GM23338 (cell line): ENCODE data around the gene GRIK4. TPM values are rescaled to one million over a fixed set of nuclear protein-coding genes. Genes with fewer than 3 reads are reported as not detected.
A peak's percentile ranks its signal among the peaks of the same experiment; 100 is the strongest.

Experiments used
- ATAC-seq: fragments of 200-7000 bp; cut with Tn5 transposase; 3 replicates; pipeline ENCODE4 v1.9.1; 2020
- DNase-seq: peaks from one replicate; pipeline ENCODE4 v3.0.0-alpha.2; 2015; ENCODE audit warnings: low spot score
- H2AFZ ChIP-seq: fragments of 200-600 bp; sonication (generic); 2 replicates; pipeline ENCODE4 v1.8.0; 2016; ENCODE audit warnings: antibody characterized with exemption, mild to moderate bottlenecking, moderate library complexity
- H3F3A ChIP-seq: fragments of 200-600 bp; sonication (generic); replicated peaks from 2 replicates; pipeline ENCODE4 v1.8.0; 2017; ENCODE audit warnings: antibody characterized with exemption, mixed run types, low read depth
- H3K27ac ChIP-seq: fragments of 200-600 bp; sonication (generic); 2 replicates; pipeline ENCODE4 v1.6.1; 2016; ENCODE audit warnings: low read depth
- H3K27me3 ChIP-seq: fragments of 200-600 bp; sonication (generic); 2 replicates; pipeline ENCODE4 v1.8.0; 2016; ENCODE audit warnings: mild to moderate bottlenecking, mixed run types, moderate library complexity; ENCODE audit not compliant: insufficient read depth
- H3K36me3 ChIP-seq: fragments of 200-600 bp; sonication (generic); 2 replicates; pipeline ENCODE4 v1.8.0; 2016; ENCODE audit warnings: mild to moderate bottlenecking; ENCODE audit not compliant: insufficient read depth
- H3K4me1 ChIP-seq: fragments of 200-600 bp; sonication (generic); 2 replicates; pipeline ENCODE4 v1.8.0; 2016; ENCODE audit warnings: mild to moderate bottlenecking, moderate library complexity; ENCODE audit not compliant: insufficient read depth
- H3K4me2 ChIP-seq: fragments of 200-600 bp; sonication (generic); 2 replicates; pipeline ENCODE4 v1.7.1; 2017; ENCODE audit warnings: mixed run types
- H3K4me3 ChIP-seq: fragments of 200-600 bp; sonication (generic); 2 replicates; pipeline ENCODE4 v1.6.1; 2016; ENCODE audit warnings: mixed run types
- H3K79me2 ChIP-seq: fragments of 200-600 bp; sonication (generic); replicated peaks from 2 replicates; pipeline ENCODE4 v1.8.0; 2017; ENCODE audit warnings: mild to moderate bottlenecking; ENCODE audit not compliant: insufficient read depth
- H3K9me2 ChIP-seq: fragments of 200-600 bp; sonication (generic); 2 replicates; pipeline ENCODE4 v1.8.0; 2017; ENCODE audit not compliant: insufficient read depth
- H4K20me1 ChIP-seq: fragments of 200-600 bp; sonication (generic); replicated peaks from 2 replicates; pipeline ENCODE4 v1.8.0; 2017; ENCODE audit warnings: mild to moderate bottlenecking; ENCODE audit not compliant: insufficient read depth
- H3K27ac Mint-ChIP-seq: 2 replicates; pipeline ENCODE4 v1.8.0; 2020; ENCODE audit warnings: inconsistent platforms, mild to moderate bottlenecking, moderate library complexity, mixed read lengths
- H3K27me3 Mint-ChIP-seq: 3 replicates; pipeline ENCODE4 v1.8.0; 2022; ENCODE audit warnings: low read depth, mild to moderate bottlenecking, moderate library complexity, mixed read lengths, inconsistent platforms; ENCODE audit not compliant: insufficient read depth, poor library complexity
- H3K36me3 Mint-ChIP-seq: 3 replicates; pipeline ENCODE4 v1.8.0; 2021; ENCODE audit warnings: low read depth, mild to moderate bottlenecking, inconsistent platforms, moderate library complexity, mixed read lengths
- H3K4me1 Mint-ChIP-seq: 3 replicates; pipeline ENCODE4 v1.8.0; 2020; ENCODE audit warnings: mild to moderate bottlenecking, inconsistent platforms, mixed read lengths
- H3K4me3 Mint-ChIP-seq: 3 replicates; pipeline ENCODE4 v1.8.0; 2021; ENCODE audit warnings: moderate library complexity, mild to moderate bottlenecking, inconsistent platforms, mixed read lengths
- H3K9me3 Mint-ChIP-seq: 3 replicates; pipeline ENCODE4 v1.8.0; 2020; ENCODE audit warnings: moderate library complexity, mild to moderate bottlenecking, inconsistent platforms, mixed read lengths
- CTCF ChIP-seq, 2 experiments: fragments of 200-600 bp in 1 of 2; sonication (generic) in 1 of 2; conservative IDR thresholded peaks; 2 replicates each; pipeline versions ENCODE4 v1.5.1 to v1.6.1; 2016 to 2017; ENCODE audit warnings: antibody characterized with exemption in 2 of 2, low read depth in 2 of 2, mild to moderate bottlenecking in 2 of 2, moderate library complexity in 1 of 2
- ETS1 ChIP-seq: IDR thresholded peaks from 2 replicates; pipeline ENCODE4 v1.6.1; 2016; ENCODE audit warnings: antibody characterized with exemption
- JUNB ChIP-seq: IDR thresholded peaks from one replicate; pipeline ENCODE4 v1.6.1; 2016; ENCODE audit warnings: antibody characterized with exemption; ENCODE audit not compliant: unreplicated experiment
- REST ChIP-seq: IDR thresholded peaks from one replicate; pipeline ENCODE4 v1.6.1; 2018; ENCODE audit warnings: antibody characterized with exemption; ENCODE audit not compliant: unreplicated experiment
- ZNF331 ChIP-seq: fragments of 250-450 bp; sonication (Bioruptor Pico); IDR thresholded peaks from 2 replicates; pipeline ENCODE4 v1.5.0; 2020; ENCODE audit warnings: low read depth, mild to moderate bottlenecking, moderate library complexity
- polyA plus RNA-seq: library from polyadenylated mRNA; unstranded; fragments of >200 nt; fragmentation: Nextera tagmentation; extraction: Ambion mirVana; gene quantifications from 2 replicates; pipeline ENCODE4 v1.2.1, GENCODE V29; 2016
- total RNA-seq: library from RNA; depleted of rRNA; stranded (reverse); fragments of >200 nt; shearing (Covaris generic); gene quantifications from 2 replicates; pipeline ENCODE4 v1.2.3, GENCODE V29; 2014

The GRIK4 gene
- total and polyA plus RNA-seq, 2 experiments from 2014 or later, result 0.63 to 2.2 TPM

GRCh38 chr11:120569861-120570260 lies 58.3 kb downstream of the GRIK4 start:
- Mint-ChIP-seq H3K27ac (no peak overlapping the region), H3K4me1 (peaks cover 36% of the 10 kb centered on the region), H3K36me3 (peaks cover 4% of the 10 kb centered on the region; the same call in 1 of the 3 replicates), H3K27me3 (peaks cover 11% of the 10 kb centered on the region), H3K4me3 (no peak overlapping the region), H3K9me3 (no peaks in the 10 kb centered on the region; the same call in 2 of the 3 replicates)
- Histone ChIP-seq H3F3A (peaks cover 6% of the 10 kb centered on the region), H3K79me2 (no peaks in the 10 kb centered on the region), H3K27ac (no peak overlapping the region), H3K27me3 (peaks cover 17% of the 10 kb centered on the region), H3K4me2 (peak overlapping the region; percentile 67), H3K4me3 (0 out of 2 replicates have a peak overlapping the region, but pooled peaks have one; percentile 21), H3K4me1 (peaks cover 34% of the 10 kb centered on the region), H3K36me3 (no peaks in the 10 kb centered on the region), H4K20me1 (no peaks in the 10 kb centered on the region), H3K9me2 (peaks cover 3% of the 10 kb centered on the region; the same call in 1 of the 2 replicates), H2AFZ (no peak overlapping the region)
- DNase-seq (peak; percentile 48), ATAC-seq (peak; percentile 76)
- TF ChIP-seq REST, result no peak
- TF ChIP-seq ETS1, result no peak
- peak in 1 of 2 experiments; percentile 30; a peak in 2 of 4 replicates for TF ChIP-seq CTCF (conservative IDR thresholded peaks at IDR 0.05; ENCODE audit: low read depth in 2 of 2)
- TF ChIP-seq ZNF331 (CRISPR knock-in tag), result no peak
- TF ChIP-seq JUNB, result no peak

GRCh38 chr11:120571476-120571875 lies 59.9 kb downstream of the GRIK4 start:
- ATAC-seq (no peak), DNase-seq (no peak)
- no peaks in the 10 kb centered on the region; the same call in 2 of the 3 replicates for H3K9me3 Mint-ChIP-seq
- H3K4me1 Mint-ChIP-seq, result peaks cover 34% of the 10 kb centered on the region
- no peaks in the 10 kb centered on the region for H4K20me1 ChIP-seq
- H3K4me1 ChIP-seq, result peaks cover 20% of the 10 kb centered on the region
- peaks cover 9% of the 10 kb centered on the region for H3K27me3 Mint-ChIP-seq
- H3K79me2 ChIP-seq, result no peaks in the 10 kb centered on the region
- no peaks in the 10 kb centered on the region; the same call in 1 of the 2 replicates for H3F3A ChIP-seq
- no peak overlapping the region for H3K4me3 Mint-ChIP-seq
- no peak overlapping the region for H3K27ac Mint-ChIP-seq
- H2AFZ ChIP-seq, result no peak overlapping the region
- 0 out of 2 replicates have a peak, but pooled peaks cover 2% of the 10 kb centered on the region for H3K27me3 ChIP-seq
- no peaks in the 10 kb centered on the region for H3K36me3 ChIP-seq
- H3K27ac ChIP-seq, result no peak overlapping the region
- H3K4me2 ChIP-seq, result no peak overlapping the region
- no peak overlapping the region for H3K4me3 ChIP-seq
- H3K9me2 ChIP-seq, result peaks cover 3% of the 10 kb centered on the region; the same call in 1 of the 2 replicates
- peaks cover 4% of the 10 kb centered on the region; the same call in 2 of the 3 replicates for H3K36me3 Mint-ChIP-seq
- TF ChIP-seq CTCF (conservative IDR thresholded peaks at IDR 0.05; ENCODE audit: low read depth in 2 of 2), result no peak
